ENCODE measurements around the gene CARMIL1. TPM values are rescaled to one million over a fixed set of nuclear protein-coding genes. Genes with fewer than 3 reads are reported as not detected.
A peak's percentile ranks its signal among the peaks of the same experiment; 100 is the strongest.

Gene CARMIL1
- total RNA-seq, 1 donor: 38.7 TPM

DNA sequence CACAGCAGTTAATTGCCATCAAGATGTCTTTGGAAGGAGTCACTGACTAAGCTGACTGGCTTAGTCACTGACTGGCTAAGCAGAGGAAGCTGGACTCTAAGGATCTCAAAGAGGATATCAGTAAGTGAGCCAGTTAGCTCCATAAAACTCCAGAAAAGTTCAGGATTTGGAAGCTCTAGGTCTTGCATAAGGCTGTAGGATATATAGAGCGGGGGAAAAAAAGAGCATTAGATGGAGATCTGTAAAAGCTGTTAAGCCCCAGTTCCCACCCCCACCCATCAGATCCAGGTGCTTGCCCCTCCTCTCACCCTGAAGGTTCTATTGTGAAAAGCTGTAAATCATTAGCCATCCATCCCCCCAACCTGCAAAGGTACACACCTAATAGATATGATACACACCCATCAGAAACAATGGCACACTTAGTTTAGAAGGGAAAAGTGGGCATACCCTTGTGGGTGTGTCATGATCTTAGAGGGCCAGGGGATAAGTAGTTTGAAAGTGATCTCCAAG lies 32.2 kb downstream of the CARMIL1 start:
- no peak overlapping the region for H3K4me3 ChIP-seq (ENCODE audit: low read depth, low read length)
- DNase-seq (ENCODE audit: low read depth): peak; percentile 75
- TF ChIP-seq, protein P1, sequence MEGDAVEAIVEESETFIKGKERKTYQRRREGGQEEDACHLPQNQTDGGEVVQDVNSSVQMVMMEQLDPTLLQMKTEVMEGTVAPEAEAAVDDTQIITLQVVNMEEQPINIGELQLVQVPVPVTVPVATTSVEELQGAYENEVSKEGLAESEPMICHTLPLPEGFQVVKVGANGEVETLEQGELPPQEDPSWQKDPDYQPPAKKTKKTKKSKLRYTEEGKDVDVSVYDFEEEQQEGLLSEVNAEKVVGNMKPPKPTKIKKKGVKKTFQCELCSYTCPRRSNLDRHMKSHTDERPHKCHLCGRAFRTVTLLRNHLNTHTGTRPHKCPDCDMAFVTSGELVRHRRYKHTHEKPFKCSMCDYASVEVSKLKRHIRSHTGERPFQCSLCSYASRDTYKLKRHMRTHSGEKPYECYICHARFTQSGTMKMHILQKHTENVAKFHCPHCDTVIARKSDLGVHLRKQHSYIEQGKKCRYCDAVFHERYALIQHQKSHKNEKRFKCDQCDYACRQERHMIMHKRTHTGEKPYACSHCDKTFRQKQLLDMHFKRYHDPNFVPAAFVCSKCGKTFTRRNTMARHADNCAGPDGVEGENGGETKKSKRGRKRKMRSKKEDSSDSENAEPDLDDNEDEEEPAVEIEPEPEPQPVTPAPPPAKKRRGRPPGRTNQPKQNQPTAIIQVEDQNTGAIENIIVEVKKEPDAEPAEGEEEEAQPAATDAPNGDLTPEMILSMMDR (IDR thresholded peaks at IDR 0.05; ENCODE audit: insufficient read depth, low read length): no peak

DNA sequence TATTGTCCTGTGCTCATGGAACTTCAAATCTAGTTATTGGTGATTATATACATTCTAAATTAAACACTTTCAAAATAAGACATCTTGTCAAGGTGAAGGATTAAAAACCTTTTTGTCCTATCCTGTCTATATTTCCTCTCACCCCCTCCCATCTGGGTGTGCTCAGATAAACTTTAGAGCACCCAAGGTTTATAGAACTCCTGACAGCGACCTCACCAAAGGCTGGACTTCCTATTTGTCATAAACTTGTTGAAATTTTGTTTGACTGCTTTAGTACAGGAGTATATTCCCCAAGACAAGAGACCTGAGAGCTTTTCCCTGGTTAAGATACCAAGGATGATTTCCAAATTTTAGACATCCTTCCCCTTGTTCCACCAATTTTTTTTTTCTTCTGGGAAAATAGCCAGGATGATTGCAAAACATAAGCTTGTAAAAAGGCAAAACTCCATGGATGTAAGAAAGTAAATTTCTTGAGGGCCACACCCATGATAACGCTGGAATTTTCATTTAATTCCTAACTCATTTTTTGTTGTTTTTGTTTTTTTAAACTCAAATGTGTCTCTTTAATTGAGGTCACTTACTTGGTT lies 33.0 kb downstream of the CARMIL1 start:
- TF ChIP-seq, protein P1 (IDR thresholded peaks at IDR 0.05; ENCODE audit: insufficient read depth, low read length): no peak
- no peak overlapping the region for H3K4me3 ChIP-seq (ENCODE audit: low read depth, low read length)
- DNase-seq (ENCODE audit: low read depth): peak; percentile 98

DNA sequence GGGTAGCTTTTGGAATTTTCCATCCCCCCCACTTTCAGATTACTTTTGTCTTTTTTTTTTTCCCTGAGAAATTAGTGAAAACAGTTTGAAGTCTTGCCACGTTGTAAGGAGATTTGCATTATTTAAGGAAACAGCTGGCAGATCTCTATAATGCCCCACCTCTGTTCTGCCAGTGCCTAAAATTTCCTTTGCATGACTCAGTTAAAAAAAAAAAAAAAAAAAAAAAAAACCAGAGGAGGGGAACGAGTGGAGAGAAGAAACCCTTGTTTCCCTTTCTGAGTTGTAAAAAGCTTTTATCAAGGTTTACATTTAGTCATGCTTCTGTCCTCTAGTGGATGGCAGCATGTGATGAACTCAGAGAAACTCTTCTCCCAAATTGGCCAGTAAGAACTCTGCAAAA lies 33.5 kb downstream of the CARMIL1 start:
- TF ChIP-seq, protein P1 (IDR thresholded peaks at IDR 0.05; ENCODE audit: insufficient read depth, low read length): peak; percentile 14
- DNase-seq (ENCODE audit: low read depth): peak; percentile 90
- no peak overlapping the region for H3K4me3 ChIP-seq (ENCODE audit: low read depth, low read length)

DNA sequence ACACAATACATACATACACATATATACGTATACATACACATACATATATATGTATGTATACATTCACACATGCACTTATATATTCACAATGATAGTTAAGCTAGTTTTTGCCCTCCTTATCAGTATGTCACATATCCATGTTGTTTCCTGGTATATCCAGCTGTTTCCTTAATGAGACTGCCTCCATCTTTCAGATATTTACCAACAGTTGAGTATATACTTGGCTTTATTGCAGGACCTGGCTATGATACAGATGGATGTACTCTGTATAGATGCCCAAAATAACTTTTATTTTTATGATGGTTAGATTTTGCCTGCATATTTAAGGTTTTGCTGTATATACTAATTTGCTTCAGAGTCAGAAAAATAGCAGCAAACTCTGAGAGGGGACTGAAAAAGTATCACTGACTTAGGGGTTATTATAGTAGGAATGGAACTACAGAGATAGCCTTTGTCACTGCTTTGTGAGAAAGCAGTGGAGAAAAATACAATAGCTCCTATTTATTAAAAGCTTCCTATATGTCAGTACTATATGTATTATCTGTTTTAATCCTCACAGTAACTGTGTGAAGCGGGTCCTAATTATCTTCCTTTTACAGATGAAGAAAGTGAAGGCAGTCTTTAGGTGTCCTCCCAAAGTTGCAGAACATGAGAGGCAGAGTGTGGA lies 35.5 kb downstream of the CARMIL1 start:
- H3K4me3 ChIP-seq (ENCODE audit: low read depth, low read length): no peak overlapping the region
- no peak for DNase-seq (ENCODE audit: low read depth)
- TF ChIP-seq, protein P1 (IDR thresholded peaks at IDR 0.05; ENCODE audit: insufficient read depth, low read length): no peak

DNA sequence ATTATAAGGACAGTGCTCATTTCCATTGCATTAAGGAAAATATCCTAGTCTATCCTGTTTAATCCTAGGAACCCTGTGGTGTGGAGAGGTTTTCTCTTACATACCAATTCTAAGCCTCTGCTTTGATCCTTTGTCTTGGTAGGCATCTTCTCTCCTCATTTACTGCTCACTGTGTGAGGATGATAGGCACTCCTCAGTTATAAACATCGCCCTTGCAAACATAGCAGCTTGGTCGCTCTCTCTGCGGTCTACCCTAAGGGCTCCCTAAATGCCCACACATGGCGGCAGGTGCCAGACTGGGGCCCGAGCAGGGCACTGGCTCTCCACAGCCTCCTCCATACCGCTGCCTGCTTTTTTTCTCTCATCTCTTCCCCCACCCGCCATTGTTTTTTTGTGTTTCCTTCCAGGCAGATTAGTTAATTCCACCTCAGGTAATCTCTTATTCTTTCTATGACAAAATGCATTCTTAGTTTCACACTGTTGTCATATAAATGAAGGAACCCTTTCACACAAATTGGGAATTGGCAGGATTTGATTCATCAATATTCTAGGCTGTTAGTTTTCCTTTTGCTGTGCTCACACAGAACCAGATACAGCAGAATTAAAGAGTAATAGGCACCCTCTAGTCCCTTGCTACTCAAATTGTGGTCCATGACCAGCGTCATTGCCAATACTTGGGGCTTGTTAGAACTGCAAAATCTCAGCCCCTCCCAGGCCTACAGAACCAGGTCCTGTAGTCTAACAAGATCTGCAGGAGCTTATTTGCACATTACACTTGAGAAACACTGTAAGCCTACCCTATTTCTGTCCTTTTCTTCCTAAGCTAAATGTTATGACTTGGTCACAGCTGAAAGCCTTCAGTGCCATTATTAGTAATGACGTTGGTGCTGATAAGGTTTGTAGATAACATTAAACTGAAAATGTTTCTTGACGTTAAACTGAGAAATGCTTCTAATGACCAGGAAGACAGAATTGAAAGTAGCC lies 36.3 kb downstream of the CARMIL1 start:
- TF ChIP-seq, protein P1 (IDR thresholded peaks at IDR 0.05; ENCODE audit: insufficient read depth, low read length): no peak
- DNase-seq (ENCODE audit: low read depth): peak; percentile 44
- no peak overlapping the region for H3K4me3 ChIP-seq (ENCODE audit: low read depth, low read length)

DNA sequence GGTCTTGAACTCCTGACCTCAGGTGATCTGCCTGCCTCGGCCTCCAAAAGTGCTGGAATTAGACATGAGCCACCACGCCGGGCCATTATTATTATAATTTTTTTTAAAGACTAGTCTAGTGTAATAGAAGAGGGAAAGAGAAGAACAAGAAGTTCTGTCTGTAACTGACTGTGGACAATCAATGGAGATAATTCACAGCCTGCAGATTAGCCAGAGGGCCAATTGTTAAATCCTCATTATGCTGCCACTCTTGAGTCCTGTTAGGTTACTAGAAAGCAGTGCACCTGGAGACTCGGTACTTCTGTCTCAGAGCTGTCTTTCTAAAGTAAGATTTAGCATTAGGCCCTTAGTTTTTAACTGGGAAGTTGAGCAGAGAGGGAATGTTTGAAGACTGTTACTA lies 37.5 kb downstream of the CARMIL1 start:
- TF ChIP-seq, protein P1 (IDR thresholded peaks at IDR 0.05; ENCODE audit: insufficient read depth, low read length): no peak
- H3K4me3 ChIP-seq (ENCODE audit: low read depth, low read length): no peak overlapping the region
- no peak for DNase-seq (ENCODE audit: low read depth)
